Activated naive CD4-positive, alpha-beta T cell treated with anti-CD3 and anti-CD28 coated beads, Interleukin-2, amount 50 U/mL, for 72 hours (primary cell): ENCODE data around the gene ERCC6L2. TPM values are rescaled to one million over a fixed set of nuclear protein-coding genes. Genes with fewer than 3 reads are reported as not detected.

Experiments used
- ATAC-seq, 2 donors: fragments of 150-1000 bp; cut with Tn5 transposase; 2 replicates each; pipeline ENCODE4 v1.10.0; 2021; ENCODE audit warnings: mild to moderate bottlenecking in 2 of 2, moderate library complexity in 2 of 2
- DNase-seq, 2 donors: peaks; one replicate each; pipeline ENCODE4 v3.0.0; 2021 to 2022; ENCODE audit warnings: low spot score in 2 of 2
- H3K27ac Mint-ChIP-seq, 2 donors: one replicate each; pipeline ENCODE4 v1.8.0; 2022; ENCODE audit warnings: mild to moderate bottlenecking in 2 of 2, mixed read lengths in 2 of 2
- H3K36me3 Mint-ChIP-seq, 2 donors: one replicate each; pipeline ENCODE4 v1.8.0; 2022; ENCODE audit warnings: mixed read lengths in 2 of 2
- H3K9me3 Mint-ChIP-seq, 2 donors: one replicate each; pipeline ENCODE4 v1.8.0; 2022; ENCODE audit warnings: mixed read lengths in 2 of 2
- total RNA-seq, 2 donors: library from RNA; stranded (reverse); gene quantifications; one replicate each; pipeline ENCODE4 v1.2.3, GENCODE V29; 2022

The ERCC6L2 gene
- total RNA-seq, 2 donors from 2014 or later, result 26.8 to 40.7 TPM

GRCh38 chr9:96015876-96016686 is 140.6 kb downstream of the ERCC6L2 start:
- Mint-ChIP-seq H3K36me3 (peaks cover 5 to 37% of the 10 kb centered on the region in 2 donors), H3K27ac (peak overlapping the region; percentile 97 to 100), H3K9me3 (peaks cover 0 to 3% of the 10 kb centered on the region in 2 donors)
- ATAC-seq (peak; percentile 84 to 85), DNase-seq (peak in 1 of 2 donors; percentile 48)
